Activated CD8-positive, alpha-beta T cell treated with anti-CD3 and anti-CD28 coated beads, Interleukin-2, amount 10 ng/mL, durations not matched to agents 7 days and 5 days (primary cell): Measurements from ENCODE around the gene DHRS1. TPM values are rescaled to one million over a fixed set of nuclear protein-coding genes. Genes with fewer than 3 reads are reported as not detected.

Experiments used
- ATAC-seq: fragments of 150-1000 bp; cut with Tn5 transposase; one replicate; pipeline ENCODE4 v1.10.0; 2021; ENCODE audit warnings: moderate library complexity
- CTCF ChIA-PET: fragments of 350-600 bp; sonication (Branson Sonifier 250); formaldehyde crosslinking; loops from one replicate; lab custom pipeline; 2021; ENCODE audit warnings: antibody characterized with exemption; lab: Charles Lee
- POLR2A ChIA-PET: fragments of 350-600 bp; sonication (Branson Sonifier 250); formaldehyde crosslinking; loops from one replicate; lab custom pipeline; 2021; ENCODE audit warnings: antibody characterized with exemption; lab: Charles Lee
- DNase-seq: peaks from one replicate; pipeline ENCODE4 v3.0.0-alpha.2; 2020
- H3K27ac Mint-ChIP-seq: one replicate; pipeline ENCODE4 v1.8.0; 2021; ENCODE audit warnings: mild to moderate bottlenecking, mixed read lengths
- H3K27me3 Mint-ChIP-seq: one replicate; pipeline ENCODE4 v1.8.0; 2021; ENCODE audit warnings: low read depth, mixed read lengths
- H3K36me3 Mint-ChIP-seq: one replicate; pipeline ENCODE4 v1.8.0; 2021; ENCODE audit warnings: low read depth, mixed read lengths
- H3K4me1 Mint-ChIP-seq: one replicate; pipeline ENCODE4 v1.8.0; 2021; ENCODE audit warnings: low read depth, mixed read lengths
- H3K4me3 Mint-ChIP-seq: one replicate; pipeline ENCODE4 v1.8.0; 2021; ENCODE audit warnings: mild to moderate bottlenecking, mixed read lengths
- H3K9me3 Mint-ChIP-seq: one replicate; pipeline ENCODE4 v1.8.0; 2022; ENCODE audit warnings: mixed read lengths; ENCODE audit not compliant: insufficient read depth
- total RNA-seq, 2 experiments: library from RNA; stranded (reverse); gene quantifications; one replicate each; pipeline ENCODE4 v1.2.3, GENCODE V29; 2021

DHRS1 gene
- total RNA-seq, 2 experiments from 2014 or later = 28.6 to 33.9 TPM

GRCh38 chr14:24283796-24284460 is 15.7 kb downstream of the DHRS1 start:
- CTCF ChIA-PET = interaction anchor here (1.9 to 8.4 kb wide), 4 partner anchors 13 to 41 kb away, joined by 9 to 55 read pairs (median 22); partner anchors contain the start of genes RABGGTA and TINF2
- ATAC-seq (no peak), DNase-seq (no peak)
- H3K36me3 Mint-ChIP-seq = peaks cover 4% of the 10 kb centered on the region
- peaks cover 18% of the 10 kb centered on the region for H3K4me1 Mint-ChIP-seq
- H3K27me3 Mint-ChIP-seq = no peaks in the 10 kb centered on the region
- H3K27ac Mint-ChIP-seq = no peak overlapping the region
- no peak overlapping the region for H3K4me3 Mint-ChIP-seq
- POLR2A ChIA-PET = interaction anchor here (0.7 to 1.0 kb wide), 3 partner anchors 13 to 113 kb away, joined by 3 read pairs; no protein-coding TSS in a partner anchor
- H3K9me3 Mint-ChIP-seq = no peaks in the 10 kb centered on the region

GRCh38 chr14:24282736-24283135 is 16.8 kb downstream of the DHRS1 start:
- no peaks in the 10 kb centered on the region for H3K9me3 Mint-ChIP-seq
- no peak overlapping the region for H3K27ac Mint-ChIP-seq
- H3K27me3 Mint-ChIP-seq = no peaks in the 10 kb centered on the region
- ATAC-seq (no peak), DNase-seq (no peak)
- peaks cover 25% of the 10 kb centered on the region for H3K4me1 Mint-ChIP-seq
- no peak overlapping the region for H3K4me3 Mint-ChIP-seq
- POLR2A ChIA-PET = interaction anchor here (1.0 to 1.7 kb wide), 4 partner anchors 7 to 36 kb away, joined by 3 to 4 read pairs (median 3); no protein-coding TSS in a partner anchor
- H3K36me3 Mint-ChIP-seq = peaks cover under 1% of the 10 kb centered on the region
- CTCF ChIA-PET = interaction anchor here (1.1 to 8.4 kb wide), 6 partner anchors 12 to 51 kb away, joined by 3 to 57 read pairs (median 22); partner anchors contain the start of genes CIDEB, LTB4R, LTB4R2 and RABGGTA

- H3K27ac Mint-ChIP-seq = no peak overlapping the region
- ChIA-PET CTCF (interaction anchor here (1.1 to 8.4 kb wide), 6 partner anchors 8 to 52 kb away, joined by 3 to 57 read pairs (median 24); partner anchors contain the start of genes CIDEB, LTB4R, LTB4R2 and RABGGTA), POLR2A (interaction anchor here (1.2 to 1.7 kb wide), 2 partner anchors 8 to 14 kb away, joined by 3 to 4 read pairs; no protein-coding TSS in a partner anchor)
- peaks cover 29% of the 10 kb centered on the region for H3K4me1 Mint-ChIP-seq
- peaks cover 2% of the 10 kb centered on the region for H3K36me3 Mint-ChIP-seq
- no peak overlapping the region for H3K4me3 Mint-ChIP-seq
- no peak for DNase-seq
- no peaks in the 10 kb centered on the region for H3K9me3 Mint-ChIP-seq
- H3K27me3 Mint-ChIP-seq = no peaks in the 10 kb centered on the region
- no peak for ATAC-seq
Observed at GRCh38 chr14:24281636-24282035, 17.9 kb downstream of the DHRS1 start.

GRCh38 chr14:24280797-24281460 is 18.7 kb downstream of the DHRS1 start:
- DNase-seq (no peak), ATAC-seq (no peak)
- Mint-ChIP-seq H3K36me3 (peaks cover 2% of the 10 kb centered on the region), H3K4me1 (peaks cover 29% of the 10 kb centered on the region), H3K27me3 (no peaks in the 10 kb centered on the region), H3K4me3 (no peak overlapping the region), H3K27ac (peak overlapping the region; percentile 2), H3K9me3 (no peaks in the 10 kb centered on the region)
- ChIA-PET CTCF (interaction anchor here (1.1 to 8.4 kb wide), 9 partner anchors 9 to 151 kb away, joined by 4 to 57 read pairs (median 18); partner anchors contain the start of genes CHMP4A, CIDEB, LTB4R and LTB4R2), POLR2A (interaction anchor here (1.7 to 1.8 kb wide), 3 partner anchors 9 to 10 kb away, joined by 4 to 9 read pairs (median 5); partner anchors contain the start of gene RABGGTA)

- DNase-seq = peak; percentile 44
- H3K4me3 Mint-ChIP-seq = no peak overlapping the region
- CTCF ChIA-PET = interaction anchor here (1.4 to 8.4 kb wide), 12 partner anchors 9 to 66 kb away, joined by 3 to 57 read pairs (median 13); partner anchors contain the start of genes CHMP4A, CIDEB, DHRS1 and LTB4R
- H3K36me3 Mint-ChIP-seq = peaks cover 2% of the 10 kb centered on the region
- no peaks in the 10 kb centered on the region for H3K27me3 Mint-ChIP-seq
- peak; percentile 69 for ATAC-seq
- peak overlapping the region; percentile 73 for H3K27ac Mint-ChIP-seq
- peaks cover 30% of the 10 kb centered on the region for H3K4me1 Mint-ChIP-seq
- POLR2A ChIA-PET = interaction anchor here (1.0 to 1.8 kb wide), 3 partner anchors 8 to 20 kb away, joined by 4 to 9 read pairs (median 5); partner anchors contain the start of genes DHRS1, NOP9 and RABGGTA
- H3K9me3 Mint-ChIP-seq = no peaks in the 10 kb centered on the region
Observed at GRCh38 chr14:24279301-24280186, 20.0 kb downstream of the DHRS1 start.

- ATAC-seq (no peak), DNase-seq (no peak)
- ChIA-PET POLR2A (interaction anchor here (1.6 kb wide), 1 partner anchor 36 kb away, joined by 6 read pairs; the partner anchor contains the start of gene TINF2), CTCF (interaction anchor here (1.0 to 8.4 kb wide), 8 partner anchors 8 to 62 kb away, joined by 3 to 57 read pairs (median 20); partner anchors contain the start of genes CIDEB, LTB4R, LTB4R2 and MDP1)
- Mint-ChIP-seq H3K9me3 (no peaks in the 10 kb centered on the region), H3K27me3 (no peaks in the 10 kb centered on the region), H3K27ac (peak overlapping the region; percentile 31), H3K36me3 (peaks cover 2% of the 10 kb centered on the region), H3K4me3 (no peak overlapping the region), H3K4me1 (peaks cover 41% of the 10 kb centered on the region)
Observed at GRCh38 chr14:24278424-24278823, 21.2 kb downstream of the DHRS1 start.

- H3K27ac Mint-ChIP-seq = no peak overlapping the region
- H3K36me3 Mint-ChIP-seq = peaks cover 2% of the 10 kb centered on the region
- CTCF ChIA-PET = interaction anchor here (1.0 to 8.4 kb wide), 6 partner anchors 7 to 35 kb away, joined by 3 to 57 read pairs (median 17); partner anchors contain the start of genes CIDEB, LTB4R, LTB4R2 and RABGGTA
Observed at GRCh38 chr14:24277606-24278321, 21.8 kb downstream of the DHRS1 start.

GRCh38 chr14:24277071-24277470 is 22.5 kb downstream of the DHRS1 start:
- ChIA-PET CTCF (interaction anchor here (1.0 to 8.4 kb wide), 4 partner anchors 18 to 35 kb away, joined by 3 to 57 read pairs (median 31); partner anchors contain the start of genes CIDEB, LTB4R, LTB4R2 and TINF2), POLR2A (interaction anchor here (1.6 kb wide), 1 partner anchor 34 kb away, joined by 6 read pairs; the partner anchor contains the start of gene TINF2)
- Mint-ChIP-seq H3K36me3 (peaks cover 2% of the 10 kb centered on the region), H3K4me1 (peaks cover 54% of the 10 kb centered on the region), H3K9me3 (no peaks in the 10 kb centered on the region), H3K27me3 (no peaks in the 10 kb centered on the region), H3K4me3 (no peak overlapping the region), H3K27ac (no peak overlapping the region)
- no peak for DNase-seq
- no peak for ATAC-seq

More at GRCh38 chr14:24277606-24278321, 21.8 kb downstream of the DHRS1 start:
- Mint-ChIP-seq H3K4me3 (no peak overlapping the region), H3K27me3 (no peaks in the 10 kb centered on the region), H3K4me1 (peaks cover 47% of the 10 kb centered on the region), H3K9me3 (no peaks in the 10 kb centered on the region)
- ATAC-seq (no peak), DNase-seq (no peak)
- POLR2A ChIA-PET = interaction anchor here (1.6 kb wide), 1 partner anchor 35 kb away, joined by 6 read pairs; the partner anchor contains the start of gene TINF2

GRCh38 chr14:24274101-24274543 is 25.5 kb downstream of the DHRS1 start:
- peak overlapping the region; percentile 82 for H3K27ac Mint-ChIP-seq
- H3K4me1 Mint-ChIP-seq = peaks cover 65% of the 10 kb centered on the region
- CTCF ChIA-PET = interaction anchor here (0.7 to 8.7 kb wide), 15 partner anchors 16 to 216 kb away, joined by 3 to 98 read pairs (median 8); partner anchors contain the start of genes CIDEB, DHRS1, KHNYN and LTB4R
- no peak overlapping the region for H3K4me3 Mint-ChIP-seq
- peak; percentile 57 for DNase-seq
- peak; percentile 2 for ATAC-seq
- no peaks in the 10 kb centered on the region for H3K9me3 Mint-ChIP-seq
- H3K27me3 Mint-ChIP-seq = no peaks in the 10 kb centered on the region
- POLR2A ChIA-PET = interaction anchor here (0.7 to 1.9 kb wide), 6 partner anchors 16 to 113 kb away, joined by 4 to 19 read pairs (median 6); partner anchors contain the start of genes CHMP4A, IRF9 and TINF2
- H3K36me3 Mint-ChIP-seq = peaks cover 6% of the 10 kb centered on the region
